Gastrocnemius medialis (tissue), 4 donors: Measurements from ENCODE around the gene NOL11.

Experiments
- POLR2A ChIP-seq, 2 donors: fragments of 450-650 bp; IDR thresholded peaks; one replicate each; pipeline ENCODE4 v1.6.1; 2017; ENCODE audit warnings: antibody characterized with exemption in 2 of 2, mild to moderate bottlenecking in 2 of 2, moderate library complexity in 2 of 2
- TF ChIP-seq, protein P1 (sequence below), 5 experiments: fragments of 450-650 bp in 3 of 5; fragments of 200-600 bp in 2 of 5; sonication (generic) in 2 of 5; IDR thresholded peaks in 4 of 5; conservative IDR thresholded peaks in 1 of 5; 1 replicate in 4 of 5; 2 replicates in 1 of 5; pipeline ENCODE4 v1.5.1; 2016 to 2019; ENCODE audit warnings: antibody characterized with exemption in 5 of 5, mild to moderate bottlenecking in 3 of 5, moderate library complexity in 3 of 5

DNA sequence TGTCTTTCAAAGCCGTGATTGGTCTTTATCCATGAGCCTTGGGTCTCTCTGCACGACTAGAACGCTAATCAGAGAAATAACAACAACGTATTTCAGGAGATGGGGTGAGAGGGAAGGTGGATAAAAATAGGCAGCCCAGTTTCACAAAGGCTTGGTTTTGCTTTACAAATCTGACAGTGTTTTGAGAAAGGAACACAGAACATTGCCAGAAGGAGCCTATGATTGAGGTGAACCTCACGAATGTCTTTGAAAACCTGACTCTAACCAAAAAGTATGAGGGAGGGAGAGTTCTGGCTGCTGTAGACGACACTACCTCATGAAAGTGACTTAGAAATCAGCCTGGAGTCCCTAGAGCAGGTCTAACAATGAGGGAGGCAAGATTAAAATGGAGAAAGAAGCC is 38.0 kb upstream of the NOL11 start:
- TF ChIP-seq, protein P1, sequence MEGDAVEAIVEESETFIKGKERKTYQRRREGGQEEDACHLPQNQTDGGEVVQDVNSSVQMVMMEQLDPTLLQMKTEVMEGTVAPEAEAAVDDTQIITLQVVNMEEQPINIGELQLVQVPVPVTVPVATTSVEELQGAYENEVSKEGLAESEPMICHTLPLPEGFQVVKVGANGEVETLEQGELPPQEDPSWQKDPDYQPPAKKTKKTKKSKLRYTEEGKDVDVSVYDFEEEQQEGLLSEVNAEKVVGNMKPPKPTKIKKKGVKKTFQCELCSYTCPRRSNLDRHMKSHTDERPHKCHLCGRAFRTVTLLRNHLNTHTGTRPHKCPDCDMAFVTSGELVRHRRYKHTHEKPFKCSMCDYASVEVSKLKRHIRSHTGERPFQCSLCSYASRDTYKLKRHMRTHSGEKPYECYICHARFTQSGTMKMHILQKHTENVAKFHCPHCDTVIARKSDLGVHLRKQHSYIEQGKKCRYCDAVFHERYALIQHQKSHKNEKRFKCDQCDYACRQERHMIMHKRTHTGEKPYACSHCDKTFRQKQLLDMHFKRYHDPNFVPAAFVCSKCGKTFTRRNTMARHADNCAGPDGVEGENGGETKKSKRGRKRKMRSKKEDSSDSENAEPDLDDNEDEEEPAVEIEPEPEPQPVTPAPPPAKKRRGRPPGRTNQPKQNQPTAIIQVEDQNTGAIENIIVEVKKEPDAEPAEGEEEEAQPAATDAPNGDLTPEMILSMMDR (IDR thresholded peaks at IDR 0.05 in 4 of 5, conservative IDR thresholded peaks at IDR 0.05 in 1 of 5): no peak
- TF ChIP-seq POLR2A (IDR thresholded peaks at IDR 0.05): no peak
